NCI-H526 treated with DMSO at 0.1 percent for 48 hours (cell line): Measurements from ENCODE around the gene CD46.

Experiments used
- DNase-seq: peaks from one replicate; lab custom pipeline; 2025; lab: John Stamatoyannopoulos, UW

The CD46 gene

DNA sequence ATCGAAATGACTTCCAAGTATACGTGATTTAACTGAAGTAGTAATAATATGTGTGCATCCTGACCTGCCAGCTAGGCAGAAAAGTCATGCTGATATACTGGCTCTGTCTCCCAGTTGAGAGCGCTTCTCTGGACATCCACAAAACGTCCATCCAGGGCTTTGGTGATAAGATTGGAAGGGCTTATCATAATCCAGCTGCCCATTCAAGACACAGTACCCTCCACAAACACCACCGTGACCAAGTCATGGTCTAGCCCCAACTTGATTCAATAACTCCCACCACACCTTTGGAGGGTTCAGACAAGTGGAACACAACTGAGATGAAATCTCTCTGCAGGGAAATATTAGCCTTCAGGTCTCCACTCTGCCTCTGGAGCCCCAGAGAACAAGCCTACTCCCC lies 76.2 kb downstream of the CD46 start:
- no peak for DNase-seq

DNA sequence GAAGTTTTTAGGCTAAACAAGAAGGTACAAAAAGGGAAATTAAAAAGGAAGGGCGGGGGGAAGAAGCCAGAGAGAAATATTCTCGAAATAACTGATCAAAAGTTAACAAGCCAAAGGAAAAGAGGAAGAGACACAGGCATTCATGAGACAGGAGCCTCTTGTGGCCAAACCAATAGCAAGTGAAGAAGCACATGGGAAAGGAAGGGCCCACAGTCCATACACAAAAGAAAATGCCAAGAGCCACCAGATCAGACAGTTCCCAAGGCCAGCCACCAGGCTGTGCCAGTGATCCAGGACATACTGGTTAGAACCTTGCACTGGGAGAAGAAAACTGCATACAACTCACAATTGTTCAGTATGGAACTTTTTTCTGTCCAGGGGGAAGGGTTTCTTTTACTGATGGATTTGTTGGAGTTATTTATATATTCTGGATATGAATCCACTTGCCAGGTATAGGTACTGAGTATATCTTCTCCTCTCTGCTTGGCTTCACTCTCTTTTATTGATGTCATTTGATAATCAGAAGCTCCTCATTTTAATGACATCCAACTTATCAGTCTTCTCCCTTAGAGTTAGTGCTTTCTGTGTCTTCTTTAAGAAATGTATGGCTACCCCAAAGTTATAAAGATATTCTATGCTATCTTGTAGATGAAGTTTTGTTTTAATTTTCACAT lies 76.8 kb downstream of the CD46 start:
- peak; percentile 5 for DNase-seq

GRCh38 chr1:207829576-207829975 lies 77.7 kb downstream of the CD46 start:
- DNase-seq, result no peak

DNA sequence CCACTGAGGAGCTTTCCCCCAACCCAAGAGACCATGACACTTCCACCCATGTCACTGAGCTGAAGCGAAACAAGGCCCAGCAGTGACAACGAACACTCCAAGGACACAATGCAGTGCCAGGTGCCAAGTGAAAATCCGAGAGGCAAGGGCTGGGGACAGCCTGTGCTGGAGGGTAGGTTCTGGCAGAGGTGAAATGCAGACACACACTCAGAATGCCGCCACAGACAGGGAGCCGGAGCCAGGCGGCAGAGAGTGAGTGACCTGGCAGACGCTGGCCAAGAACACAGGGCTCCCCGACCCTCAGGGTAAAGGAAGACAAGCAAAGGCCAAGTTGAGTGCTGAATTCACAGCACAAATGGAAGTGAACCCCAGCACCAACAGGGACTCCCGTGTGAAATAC lies 78.9 kb downstream of the CD46 start:
- DNase-seq, result no peak

GRCh38 chr1:207831517-207832327 lies 79.9 kb downstream of the CD46 start:
- DNase-seq, result no peak

DNA sequence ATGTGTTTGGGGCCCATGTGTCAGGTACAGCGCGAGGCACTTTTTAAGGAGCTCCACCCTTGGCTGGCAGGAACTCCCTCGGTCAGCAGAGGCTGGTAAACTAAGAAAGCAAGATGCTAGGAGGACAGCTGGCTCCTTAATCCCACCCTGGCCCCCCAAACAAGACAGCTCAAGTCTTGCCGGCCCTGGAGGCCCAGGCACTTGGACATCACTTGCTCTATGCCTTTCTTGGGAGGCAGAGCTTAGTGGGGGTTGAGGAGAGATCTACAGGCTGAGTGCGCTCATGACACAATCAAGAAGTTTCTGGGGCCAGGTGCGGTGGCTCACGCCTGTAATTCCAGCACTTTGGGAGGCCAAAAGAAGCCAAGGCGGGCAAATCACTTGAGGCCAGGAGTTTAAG lies 80.9 kb downstream of the CD46 start:
- no peak for DNase-seq

DNA sequence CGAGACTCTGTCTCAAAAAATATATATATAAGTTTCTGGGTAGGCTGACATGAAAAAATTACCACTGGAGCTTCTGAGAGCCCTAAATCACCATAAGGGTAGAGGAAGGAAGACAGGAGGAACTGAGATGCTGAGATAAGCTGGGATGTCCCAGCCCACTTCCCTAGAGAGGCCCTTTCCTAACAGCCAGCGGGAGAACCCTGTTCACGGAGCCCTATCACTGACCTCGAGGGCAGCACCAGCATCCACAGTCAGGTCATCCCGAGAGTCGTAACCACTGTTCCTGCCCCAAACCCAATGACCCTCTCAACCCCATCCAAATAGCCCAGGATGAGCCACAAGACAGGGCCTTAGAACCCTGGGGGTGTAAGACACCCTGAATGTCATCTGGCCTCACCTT lies 81.5 kb downstream of the CD46 start:
- DNase-seq, result no peak

GRCh38 chr1:207833956-207834660 lies 82.3 kb downstream of the CD46 start:
- DNase-seq, result no peak

- DNase-seq, result no peak
These were observed 84.1 kb downstream of the CD46 start for GRCh38 chr1:207835958-207836357.

GRCh38 chr1:207836591-207837347 lies 84.9 kb downstream of the CD46 start:
- no peak for DNase-seq

DNA sequence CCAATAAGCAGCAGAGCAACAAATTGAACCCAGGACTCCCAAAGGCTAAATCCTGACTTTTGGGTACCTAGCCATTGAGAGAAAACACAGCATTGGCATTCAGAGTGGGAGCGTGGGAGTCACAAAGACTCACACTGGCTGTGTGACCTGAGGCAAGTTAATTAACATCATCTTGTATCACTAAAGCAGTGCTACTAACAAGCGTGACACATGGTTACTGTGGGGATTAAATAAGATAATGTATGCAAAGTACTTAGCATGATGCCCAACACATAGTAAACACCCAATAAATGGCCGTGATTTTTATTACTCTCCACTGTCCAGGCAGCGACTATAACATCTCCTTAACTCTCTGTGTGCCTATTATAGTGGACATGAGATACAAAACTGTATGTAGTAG lies 85.8 kb downstream of the CD46 start:
- DNase-seq, result no peak

DNA sequence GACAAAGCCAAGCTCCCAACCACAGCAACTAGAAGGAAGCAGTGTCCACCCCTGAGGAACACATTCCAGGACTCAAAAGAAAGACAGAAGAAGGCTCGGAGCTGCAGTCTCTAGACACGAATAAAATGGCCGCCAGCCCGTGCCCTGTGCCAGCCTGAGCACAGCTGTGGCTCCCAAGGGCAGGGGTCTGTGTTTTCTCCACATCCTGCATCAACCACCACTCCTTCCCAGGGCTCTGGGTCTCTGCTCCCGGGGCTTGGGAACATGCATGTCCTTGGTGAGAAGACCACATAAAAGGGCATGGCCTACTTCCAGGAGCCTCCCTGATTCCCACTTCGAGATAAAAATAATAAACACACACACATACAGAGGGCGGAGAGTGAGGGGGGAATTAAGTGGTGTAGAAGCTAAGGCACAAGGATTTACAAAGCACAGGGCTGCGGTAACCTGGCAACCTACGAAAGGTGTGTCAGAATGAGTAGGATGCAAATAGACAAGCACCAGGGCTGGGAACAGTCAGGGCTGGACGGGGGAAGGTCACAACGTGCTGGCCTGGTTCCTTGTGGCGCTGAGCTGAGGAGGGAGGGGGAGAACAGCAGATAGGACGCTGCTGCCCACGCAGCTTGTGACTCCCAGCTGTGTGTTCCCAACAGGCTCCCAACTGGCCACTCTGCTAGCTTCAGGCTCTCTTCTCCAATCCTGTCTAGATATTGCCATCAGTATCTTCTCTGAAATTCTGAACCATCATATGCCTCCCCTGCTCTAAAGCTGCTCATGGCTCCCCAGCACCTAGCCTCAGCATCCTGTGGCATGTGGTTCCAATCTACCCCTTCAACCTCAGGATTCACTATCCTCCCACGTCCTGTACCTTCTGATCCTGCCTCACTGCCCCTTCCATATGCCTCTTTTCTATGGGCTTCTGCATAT lies 86.6 kb downstream of the CD46 start:
- peak; percentile 10 for DNase-seq

- DNase-seq, result no peak
These were observed 87.2 kb downstream of the CD46 start for GRCh38 chr1:207839083-207839413.

- no peak for DNase-seq
These were observed 88.5 kb downstream of the CD46 start for GRCh38 chr1:207840380-207840779.

DNA sequence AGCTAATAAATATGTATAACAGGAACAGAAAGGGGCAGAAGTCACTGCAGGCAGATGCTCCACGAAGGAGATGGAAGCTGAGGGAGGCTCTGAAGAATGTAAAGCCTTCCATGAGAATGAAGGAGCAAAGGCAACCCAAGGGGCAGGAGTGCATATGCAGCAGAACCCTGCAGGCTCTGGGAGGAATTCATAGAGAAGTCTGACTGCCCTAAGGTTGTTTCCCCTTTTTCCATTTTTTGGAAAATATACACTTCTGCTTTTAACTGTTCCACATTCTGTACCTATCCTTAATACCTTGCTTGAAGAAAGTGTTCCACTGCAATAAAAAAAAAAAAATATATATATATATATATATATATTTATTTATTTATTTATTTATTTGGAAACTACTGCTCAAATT lies 89.4 kb downstream of the CD46 start:
- DNase-seq, result no peak

DNA sequence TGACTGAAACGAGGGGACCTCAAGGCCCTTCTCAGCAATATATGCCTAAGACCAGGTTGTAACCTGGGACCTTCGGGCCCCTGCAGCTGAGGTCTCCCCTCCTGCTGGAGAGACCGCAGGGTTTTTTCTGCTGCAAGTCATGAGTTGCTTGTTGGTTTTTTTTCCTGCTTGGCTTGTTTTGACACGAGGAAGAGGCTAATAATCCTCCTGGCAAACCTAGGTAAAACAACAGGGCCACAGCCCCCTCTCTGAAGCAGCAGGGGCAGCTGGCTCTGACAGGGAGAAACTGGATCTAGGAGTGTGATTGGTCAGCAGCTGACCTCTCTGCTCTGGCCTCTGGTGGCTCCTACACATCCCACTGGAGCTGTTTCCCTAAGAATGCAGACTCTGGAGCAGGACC lies 90.0 kb downstream of the CD46 start:
- DNase-seq, result no peak

GRCh38 chr1:207842506-207842905 lies 90.7 kb downstream of the CD46 start:
- DNase-seq, result no peak

DNA sequence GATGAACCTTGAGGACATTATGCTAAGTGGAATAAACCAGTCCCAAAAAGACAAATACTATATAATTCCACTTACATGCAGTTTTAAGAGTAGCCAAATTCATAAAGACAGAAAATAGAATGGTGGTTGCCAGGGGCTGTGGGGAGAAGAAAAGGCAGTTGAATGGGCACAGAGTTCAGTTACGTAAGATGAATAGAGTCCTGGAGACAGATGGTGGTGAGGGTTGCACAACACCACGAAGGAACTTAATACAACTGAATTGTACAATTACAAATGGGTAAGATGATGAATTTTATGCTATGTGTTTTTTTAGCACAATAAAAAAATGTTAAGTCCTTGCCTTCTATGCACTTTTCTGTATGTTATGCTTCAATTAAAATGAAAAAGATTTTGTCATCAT lies 92.5 kb downstream of the CD46 start:
- DNase-seq, result no peak
